Stimulated activated CD4-positive, alpha-beta T cell treated with anti-CD3 and anti-CD28 coated beads, Interleukin-15, amount 100 ng/mL, for 48 hours (primary cell): ENCODE measurements around the gene SVOPL.
A peak's percentile ranks its signal among the peaks of the same experiment; 100 is the strongest.
"Not testable (repeated sequence)": the region's sequence is repeated elsewhere in the genome, so short reads cannot be mapped to it uniquely, and the experiment has no call there.

Source experiments
- DNase-seq, 2 donors: peaks; one replicate each; pipeline ENCODE4 v3.0.0-alpha.2; 2020; ENCODE audit warnings: low read depth in 2 of 2

Gene SVOPL

DNA sequence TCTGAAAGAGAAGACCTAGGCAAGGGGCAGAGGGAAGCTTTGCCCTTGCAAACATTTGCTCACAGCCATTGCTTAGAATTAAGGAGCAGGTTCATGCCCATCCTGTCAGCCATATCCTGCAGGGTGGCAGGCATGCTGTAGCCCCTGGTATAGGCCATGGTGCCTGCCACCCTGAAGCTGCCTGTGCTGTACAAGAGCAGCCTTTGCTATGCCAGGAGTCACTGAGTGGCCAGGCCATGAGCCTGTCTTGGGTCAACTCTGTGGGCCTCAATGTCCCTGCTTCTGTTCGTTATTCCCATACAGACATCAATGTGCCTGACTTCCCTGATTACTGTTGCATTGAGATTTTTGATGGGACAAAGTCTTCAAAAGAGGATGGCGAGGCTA is 368 bp upstream of the SVOPL start:
- no peak for DNase-seq

DNA sequence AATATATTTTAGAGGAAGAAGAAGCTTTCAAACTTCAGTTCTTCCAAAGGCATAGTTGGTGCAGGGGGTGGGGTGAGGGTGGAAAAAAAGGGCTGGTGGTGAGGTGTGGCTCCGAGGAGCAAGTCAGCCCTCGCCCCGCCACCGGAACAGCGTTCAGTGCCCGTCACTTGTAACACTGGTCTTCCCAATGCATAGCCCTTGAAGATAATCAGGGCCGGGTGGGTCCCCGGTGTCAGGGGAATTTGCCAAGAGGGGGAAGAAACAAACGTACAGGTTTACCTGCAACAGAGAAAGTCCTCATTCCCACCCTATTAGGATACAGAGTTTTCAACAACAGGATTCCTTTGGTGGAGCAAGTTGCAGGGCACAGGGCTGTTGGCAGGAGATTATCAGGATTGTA is 1.5 kb downstream of the SVOPL start:
- no peak for DNase-seq

GRCh38 chr7:138698281-138698680 is 2.9 kb downstream of the SVOPL start:
- DNase-seq: no peak

GRCh38 chr7:138697535-138698182 is 3.5 kb downstream of the SVOPL start:
- no peak for DNase-seq

- not testable (repeated sequence) for DNase-seq
Observed at GRCh38 chr7:138695776-138696175, 5.4 kb downstream of the SVOPL start.

DNA sequence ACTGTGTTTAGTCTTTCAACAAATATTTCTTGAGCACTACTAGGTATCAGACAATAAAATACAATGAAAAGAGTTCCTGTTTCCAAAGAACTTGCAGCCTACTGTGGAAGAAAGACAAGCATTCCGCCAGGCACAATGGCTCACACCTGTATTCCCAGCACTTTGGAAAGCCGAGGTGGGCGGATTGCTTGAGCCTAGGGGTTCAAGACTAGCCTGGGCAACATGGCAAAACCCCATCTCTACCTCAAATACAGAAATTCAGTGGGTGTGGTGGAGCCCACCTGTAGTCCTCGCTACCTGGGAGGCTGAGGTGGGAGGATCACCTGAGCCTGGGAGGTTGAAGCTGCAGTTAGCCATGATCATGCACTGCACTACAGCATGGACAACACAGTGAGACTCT is 6.1 kb downstream of the SVOPL start:
- DNase-seq: no peak

DNA sequence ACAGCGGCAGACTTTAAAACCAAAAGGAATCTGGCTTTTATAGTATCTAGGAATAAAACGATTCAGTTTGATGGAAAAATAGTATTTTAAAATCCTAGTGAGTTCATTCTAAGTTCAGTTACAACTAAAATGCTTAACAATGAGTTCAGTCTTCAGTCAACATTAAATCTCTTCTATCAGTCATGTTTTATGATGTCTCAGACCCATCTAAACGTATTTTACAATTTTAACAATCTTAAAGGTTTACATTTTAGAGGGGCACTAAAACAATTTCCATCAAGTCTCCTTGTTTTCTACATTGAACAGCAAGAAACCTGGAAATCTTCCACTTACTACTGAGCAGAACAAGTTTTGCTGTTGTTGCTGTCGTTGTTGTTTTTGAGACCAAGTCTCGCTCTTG is 10.0 kb downstream of the SVOPL start:
- DNase-seq: no peak

DNA sequence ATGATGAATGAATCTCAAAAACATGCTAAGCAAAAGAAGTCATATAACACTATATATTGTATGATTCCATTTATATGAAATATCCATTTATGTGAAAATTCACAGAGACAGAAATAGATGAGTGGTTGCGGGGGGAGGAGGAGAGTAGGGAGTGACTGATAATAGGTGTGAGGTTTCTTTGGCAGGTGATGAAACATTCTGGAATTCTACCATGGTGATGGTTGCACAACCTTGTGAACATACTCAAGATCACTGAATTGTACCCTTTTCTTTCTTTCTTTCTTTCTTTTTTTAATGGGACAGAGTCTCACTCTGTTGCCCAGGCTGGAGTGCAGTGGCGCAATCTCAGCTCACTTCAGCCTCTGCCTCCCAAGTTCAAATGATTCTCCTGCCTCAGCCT is 10.7 kb downstream of the SVOPL start:
- DNase-seq: no peak

- DNase-seq: not testable (repeated sequence)
Observed at GRCh38 chr7:138688037-138688436, 13.1 kb downstream of the SVOPL start.

- no peak for DNase-seq
Observed at GRCh38 chr7:138684340-138684739, 16.8 kb downstream of the SVOPL start.

GRCh38 chr7:138679793-138680192 is 21.4 kb downstream of the SVOPL start:
- DNase-seq: no peak

DNA sequence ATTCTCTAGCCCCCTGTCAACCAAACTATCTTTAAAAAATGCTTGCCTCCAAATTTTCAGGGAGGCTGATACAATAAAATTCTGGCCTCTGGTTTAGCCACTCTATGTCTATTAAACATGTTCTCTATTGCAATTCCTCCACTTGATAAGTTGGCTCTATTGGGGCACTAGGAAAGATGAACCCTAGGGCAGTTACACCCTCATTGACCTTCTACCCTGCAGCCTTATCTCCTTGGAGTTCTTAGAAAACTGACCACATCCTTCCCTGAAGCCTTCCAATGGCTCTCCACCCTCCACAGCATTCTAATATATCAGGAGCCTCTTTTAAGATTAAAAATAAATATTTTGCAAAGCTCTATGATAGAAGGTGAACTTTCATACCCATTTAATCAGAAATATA is 30.6 kb downstream of the SVOPL start:
- DNase-seq: no peak

GRCh38 chr7:138669364-138669763 is 31.8 kb downstream of the SVOPL start:
- DNase-seq: no peak

DNA sequence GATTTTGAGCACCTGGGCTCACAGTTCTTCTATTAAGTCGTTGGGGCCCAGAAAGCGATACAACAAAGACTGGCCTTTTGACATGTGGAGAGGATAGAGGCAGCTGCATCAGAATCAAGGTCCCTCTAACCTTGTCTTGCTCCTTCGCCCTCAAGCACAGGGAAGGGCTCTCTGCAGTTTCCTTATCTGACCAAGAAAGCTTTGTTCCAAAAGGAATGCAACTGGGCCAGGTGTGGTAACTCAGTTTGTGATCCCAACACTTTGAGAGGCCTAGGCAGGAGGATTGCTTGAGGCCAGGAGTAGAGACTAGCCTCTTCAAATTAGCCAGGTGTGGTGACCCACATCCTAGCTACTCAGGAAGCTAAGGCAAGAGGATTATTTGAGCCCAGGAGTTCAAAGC is 32.2 kb downstream of the SVOPL start:
- no peak for DNase-seq

- no peak for DNase-seq
Observed at GRCh38 chr7:138668229-138668596, 32.9 kb downstream of the SVOPL start.

- DNase-seq: peak in 1 of 2 donors; percentile 7
Observed at GRCh38 chr7:138667535-138668228, 33.5 kb downstream of the SVOPL start.

GRCh38 chr7:138666385-138666784 is 34.8 kb downstream of the SVOPL start:
- DNase-seq: no peak

GRCh38 chr7:138665669-138666140 is 35.5 kb downstream of the SVOPL start:
- no peak for DNase-seq

- DNase-seq: no peak
Observed at GRCh38 chr7:138665249-138665648, 35.9 kb downstream of the SVOPL start.

GRCh38 chr7:138663725-138664710 is 37.1 kb downstream of the SVOPL start:
- no peak for DNase-seq

- DNase-seq: no peak
Observed at GRCh38 chr7:138662991-138663320, 38.2 kb downstream of the SVOPL start.
